Small intestine (tissue), 7 donors: Measurements from ENCODE around the gene NACC1. TPM values are rescaled to one million over a fixed set of nuclear protein-coding genes. Genes with fewer than 3 reads are reported as not detected.
A peak's percentile ranks its signal among the peaks of the same experiment; 100 is the strongest.

Experiments
- DNase-seq, 2 donors: peaks; one replicate each; pipeline versions ENCODE4 v3.0.0 to v3.0.0-alpha.2; 2013
- FAIRE-seq: peaks from 2 replicates; lab custom pipeline; 2012; peaks lifted over from hg19 to GRCh38; lab: Jason Lieb, UNC
- H3K27ac ChIP-seq, 3 donors: one replicate each; pipeline ENCODE4 v1.5.1; 2013; ENCODE audit warnings: low read length in 2 of 3, mild to moderate bottlenecking in 2 of 3, control low read depth in 1 of 3, inconsistent platforms in 1 of 3, low read depth in 1 of 3, moderate library complexity in 1 of 3
- H3K27me3 ChIP-seq, 3 donors: one replicate each; pipeline ENCODE4 v1.6.1; 2013; ENCODE audit warnings: low read length in 3 of 3, inconsistent platforms in 1 of 3; ENCODE audit not compliant: control insufficient read depth in 3 of 3, insufficient read depth in 3 of 3
- H3K36me3 ChIP-seq, 3 donors: one replicate each; pipeline ENCODE4 v1.6.1; 2013; ENCODE audit warnings: low read length in 3 of 3, inconsistent platforms in 1 of 3, low read depth in 1 of 3, mild to moderate bottlenecking in 1 of 3, moderate library complexity in 1 of 3; ENCODE audit not compliant: control insufficient read depth in 3 of 3, insufficient read depth in 2 of 3
- H3K4me1 ChIP-seq, 3 donors: one replicate each; pipeline ENCODE4 v1.6.1; 2013; ENCODE audit warnings: low read length in 2 of 3, inconsistent platforms in 1 of 3, low read depth in 1 of 3, mild to moderate bottlenecking in 1 of 3, moderate library complexity in 1 of 3; ENCODE audit not compliant: control insufficient read depth in 3 of 3, insufficient read depth in 2 of 3
- H3K4me3 ChIP-seq, 3 donors: one replicate each; pipeline ENCODE4 v1.5.1; 2013; ENCODE audit warnings: low read length in 3 of 3, control low read depth in 1 of 3, inconsistent platforms in 1 of 3, low read depth in 1 of 3, mild to moderate bottlenecking in 1 of 3, moderate library complexity in 1 of 3
- H3K9me3 ChIP-seq, 2 donors: one replicate each; pipeline ENCODE4 v1.6.1; 2013; ENCODE audit warnings: low read depth in 1 of 2, low read length in 1 of 2; ENCODE audit not compliant: control insufficient read depth in 2 of 2, insufficient read depth in 1 of 2
- WGBS, 3 donors: extraction: QIAGEN DNeasy Blood & Tissue Kit; methylation state at CpG; one replicate each; pipeline ENCODE4 v1.1.7; 2013; 5-methylcytosine and 5-hydroxymethylcytosine counted together
- polyA plus RNA-seq, 4 donors: library from polyadenylated mRNA; stranded (reverse) in 3 of 4; unstranded in 1 of 4; fragments of 200-250 nt in 3 of 4; fragments of 120-200 nt in 1 of 4; gene quantifications; one replicate each; pipeline versions ENCODE4 v1.2.1 to v1.2.3, GENCODE V29; 2013
- donor health status: healthy with polysubstance abuse.
- donor health status: control.
- donor health status: control.
- donor health status: Bipolar disorder and iron deficiency.
- donor health status: healthy.

NACC1 gene
- polyA plus RNA-seq, 4 donors, result 7.6 to 51.6 (median 17.9) TPM

- peak; percentile 54 to 74 for DNase-seq
Measured at GRCh38 chr19:13149628-13150186, 31.6 kb downstream of the NACC1 start.

GRCh38 chr19:13150187-13150930 is 32.3 kb downstream of the NACC1 start, which contains the start of the genes IER2 and STX10:
Gene IER2 (plus strand): TSS chr19:13150411. CDS start chr19:13153187, 2,776 bp downstream.
Gene STX10 (minus strand): TSS chr19:13150375. CDS start chr19:13150173, 202 bp downstream.
- Histone ChIP-seq H3K9me3 (no peaks in the 10 kb centered on the region), H3K4me1 (peaks cover 0 to 9% (median 2%) of the 10 kb centered on the region in 3 donors), H3K27me3 (no peaks in the 10 kb centered on the region), H3K27ac (peak within 1 kb of the TSS; percentile 86 to 99 (median 95)), H3K36me3 (peaks cover 0 to 23% (median 0%) of the 10 kb centered on the region in 3 donors), H3K4me3 (peak within 1 kb of the TSS; percentile 47 to 94 (median 93))
- WGBS, 3 donors, result 0 to 1% (median 1%) methylated on average over 38 to 51 of the region's 51 CpGs
- FAIRE-seq (no peak), DNase-seq (peak; percentile 96 to 97)

More at GRCh38 chr19:13149628-13150186, 31.6 kb downstream of the NACC1 start:
- Histone ChIP-seq H3K4me1 (peaks cover 0 to 3% (median 2%) of the 10 kb centered on the region in 3 donors), H3K27ac (peak overlapping the region; percentile 86 to 99 (median 95)), H3K27me3 (no peaks in the 10 kb centered on the region), H3K4me3 (peak overlapping the region; percentile 47 to 94 (median 93)), H3K9me3 (no peaks in the 10 kb centered on the region), H3K36me3 (peaks cover 0 to 28% (median under 1%) of the 10 kb centered on the region in 3 donors)
- no peak for FAIRE-seq
- WGBS, 3 donors, result 0 to 1% (median 1%) methylated on average over 35 to 46 of the region's 46 CpGs

GRCh38 chr19:13150931-13151604 is 33.0 kb downstream of the NACC1 start:
- H3K27me3 ChIP-seq, result no peaks in the 10 kb centered on the region
- peaks cover 0 to 13% (median 2%) of the 10 kb centered on the region in 3 donors for H3K4me1 ChIP-seq
- H3K27ac ChIP-seq, result peak overlapping the region; percentile 86 to 99 (median 95)
- peak in 1 of 2 donors; percentile 55 for DNase-seq
- H3K4me3 ChIP-seq, result peak overlapping the region; percentile 47 to 94 (median 93)
- FAIRE-seq, result no peak
- WGBS, 3 donors, result 0 to 1% (median 1%) methylated on average over 30 to 34 of the region's 34 CpGs
- H3K36me3 ChIP-seq, result peaks cover 0 to 21% (median 0%) of the 10 kb centered on the region in 3 donors
- no peaks in the 10 kb centered on the region for H3K9me3 ChIP-seq

GRCh38 chr19:13151605-13152355 is 33.7 kb downstream of the NACC1 start:
- WGBS, 3 donors, result 0 to 1% (median 0%) methylated on average over 48 to 71 of the region's 71 CpGs
- peak overlapping the region; percentile 98 to 99 (median 99) for H3K27ac ChIP-seq
- DNase-seq (peak; percentile 96 to 99), FAIRE-seq (no peak)
- peaks cover 0 to 16% (median 0%) of the 10 kb centered on the region in 3 donors for H3K36me3 ChIP-seq
- peaks cover 0 to 17% (median 2%) of the 10 kb centered on the region in 3 donors for H3K4me1 ChIP-seq
- H3K9me3 ChIP-seq, result no peaks in the 10 kb centered on the region
- H3K4me3 ChIP-seq, result peak overlapping the region; percentile 77 to 99 (median 99)
- no peaks in the 10 kb centered on the region for H3K27me3 ChIP-seq

- no peak for FAIRE-seq
Measured at GRCh38 chr19:13152356-13152973, 34.4 kb downstream of the NACC1 start.

GRCh38 chr19:13152974-13153568 is 35.0 kb downstream of the NACC1 start:
- Histone ChIP-seq H3K4me1 (peaks cover 0 to 17% (median 2%) of the 10 kb centered on the region in 3 donors), H3K9me3 (no peaks in the 10 kb centered on the region), H3K27ac (peak overlapping the region; percentile 98 to 99 (median 99)), H3K36me3 (peaks cover 0 to 16% (median 0%) of the 10 kb centered on the region in 3 donors), H3K4me3 (peak overlapping the region; percentile 99), H3K27me3 (no peaks in the 10 kb centered on the region)
- 0% methylated on average over 56 to 59 of the region's 59 CpGs for WGBS, 3 donors
- DNase-seq, result peak; percentile 96 to 99
- no peak for FAIRE-seq

More at GRCh38 chr19:13152356-13152973, 34.4 kb downstream of the NACC1 start:
- DNase-seq, result no peak
- Histone ChIP-seq H3K9me3 (no peaks in the 10 kb centered on the region), H3K4me3 (peak overlapping the region; percentile 77 to 99 (median 99)), H3K36me3 (peaks cover 0 to 16% (median 0%) of the 10 kb centered on the region in 3 donors), H3K27ac (peak overlapping the region; percentile 98 to 99 (median 98)), H3K4me1 (peaks cover 0 to 17% (median 2%) of the 10 kb centered on the region in 3 donors), H3K27me3 (no peaks in the 10 kb centered on the region)
- 0 to 1% (median 1%) methylated on average over 25 of the region's 25 CpGs for WGBS, 3 donors

- Histone ChIP-seq H3K4me1 (peaks cover 0 to 16% (median 1%) of the 10 kb centered on the region in 3 donors), H3K27ac (peak overlapping the region; percentile 98 to 99 (median 99)), H3K9me3 (no peaks in the 10 kb centered on the region), H3K4me3 (peak overlapping the region; percentile 99), H3K27me3 (no peaks in the 10 kb centered on the region), H3K36me3 (peaks cover 0 to 16% (median 0%) of the 10 kb centered on the region in 3 donors)
- FAIRE-seq (no peak), DNase-seq (peak; percentile 33 to 61)
- WGBS, 3 donors, result 0 to 1% (median 1%) methylated on average over 33 to 69 of the region's 69 CpGs
Measured at GRCh38 chr19:13153569-13154240, 35.6 kb downstream of the NACC1 start.
